Measurements from ENCODE around the gene PJVK. TPM values are rescaled to one million over a fixed set of nuclear protein-coding genes. Genes with fewer than 3 reads are reported as not detected.

Gene PJVK
- total and polyA plus RNA-seq, 2 of the 13 experiments (the other 11 are each of a cell fraction or from before 2014, with no cell fraction given): 1.2 to 2.6 TPM

DNA sequence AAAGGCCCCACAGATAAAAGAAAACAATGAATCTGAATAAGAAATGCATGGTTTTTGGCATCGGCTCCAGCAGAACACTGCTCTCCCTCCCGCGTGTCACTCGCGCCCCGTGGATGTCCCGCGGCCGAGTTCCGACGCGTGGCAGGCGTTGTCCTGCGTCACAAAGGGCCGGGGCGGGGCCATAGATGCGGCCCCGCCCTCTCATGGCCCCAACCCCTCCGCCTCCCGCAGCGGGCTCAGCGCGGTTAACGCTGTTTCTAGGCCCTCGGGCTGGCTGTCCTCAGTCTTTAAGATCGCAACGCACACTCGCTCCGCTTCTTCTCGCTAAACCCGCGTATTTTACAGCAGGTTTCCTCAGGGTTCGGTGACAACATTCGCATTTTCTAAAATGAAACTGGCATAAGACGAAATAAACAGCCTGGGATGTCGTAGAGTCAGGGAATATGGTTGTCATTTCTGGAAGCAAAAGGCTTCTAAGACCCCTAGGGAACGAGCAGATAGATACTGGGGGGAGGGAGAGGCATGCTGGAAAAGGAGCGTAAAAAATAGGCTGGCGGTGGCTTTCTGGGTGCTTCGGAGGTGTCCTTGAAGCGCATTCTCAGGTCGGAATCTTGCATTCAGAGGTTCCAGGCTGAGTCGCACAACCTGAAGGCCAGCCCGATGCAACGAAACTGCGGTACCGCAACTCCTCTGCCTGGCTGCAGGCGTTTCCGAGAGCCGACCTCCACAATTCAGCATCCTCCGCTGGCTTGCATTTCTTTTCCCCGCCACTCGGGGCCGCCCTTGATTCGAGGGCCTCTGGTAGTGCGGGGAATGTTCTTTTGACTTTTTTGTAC lies 27.5 kb downstream of the PJVK start, which contains the start of gene FKBP7 (continued):
- TF ChIP-seq REXO4 (CRISPR knock-in tag; IDR thresholded peaks at IDR 0.05; ENCODE audit: borderline replicate concordance) (no peak), ZNF598 (CRISPR knock-in tag; IDR thresholded peaks at IDR 0.05; ENCODE audit: borderline replicate concordance) (peak; percentile 88; the same call in 1 of the 2 replicates), HNF4G (IDR thresholded peaks at IDR 0.05; ENCODE audit: borderline replicate concordance, low read depth, low read length) (no peak), HNF4G (CRISPR knock-in tag; IDR thresholded peaks at IDR 0.05; ENCODE audit: borderline replicate concordance, low read depth) (no peak), ZNF878 (CRISPR knock-in tag; IDR thresholded peaks at IDR 0.05) (peak; percentile 85), SNAPC2 (CRISPR knock-in tag; IDR thresholded peaks at IDR 0.05) (no peak), TGIF2 (CRISPR knock-in tag; IDR thresholded peaks at IDR 0.05) (no peak; the same call in 1 of the 2 replicates), MEIS2 (CRISPR knock-in tag; IDR thresholded peaks at IDR 0.05) (peak; percentile 78; the same call in 1 of the 2 replicates), TCF7L2 (IDR thresholded peaks at IDR 0.05; ENCODE audit: low read depth, low read length) (no peak)
- TF ChIP-seq, protein P1, sequence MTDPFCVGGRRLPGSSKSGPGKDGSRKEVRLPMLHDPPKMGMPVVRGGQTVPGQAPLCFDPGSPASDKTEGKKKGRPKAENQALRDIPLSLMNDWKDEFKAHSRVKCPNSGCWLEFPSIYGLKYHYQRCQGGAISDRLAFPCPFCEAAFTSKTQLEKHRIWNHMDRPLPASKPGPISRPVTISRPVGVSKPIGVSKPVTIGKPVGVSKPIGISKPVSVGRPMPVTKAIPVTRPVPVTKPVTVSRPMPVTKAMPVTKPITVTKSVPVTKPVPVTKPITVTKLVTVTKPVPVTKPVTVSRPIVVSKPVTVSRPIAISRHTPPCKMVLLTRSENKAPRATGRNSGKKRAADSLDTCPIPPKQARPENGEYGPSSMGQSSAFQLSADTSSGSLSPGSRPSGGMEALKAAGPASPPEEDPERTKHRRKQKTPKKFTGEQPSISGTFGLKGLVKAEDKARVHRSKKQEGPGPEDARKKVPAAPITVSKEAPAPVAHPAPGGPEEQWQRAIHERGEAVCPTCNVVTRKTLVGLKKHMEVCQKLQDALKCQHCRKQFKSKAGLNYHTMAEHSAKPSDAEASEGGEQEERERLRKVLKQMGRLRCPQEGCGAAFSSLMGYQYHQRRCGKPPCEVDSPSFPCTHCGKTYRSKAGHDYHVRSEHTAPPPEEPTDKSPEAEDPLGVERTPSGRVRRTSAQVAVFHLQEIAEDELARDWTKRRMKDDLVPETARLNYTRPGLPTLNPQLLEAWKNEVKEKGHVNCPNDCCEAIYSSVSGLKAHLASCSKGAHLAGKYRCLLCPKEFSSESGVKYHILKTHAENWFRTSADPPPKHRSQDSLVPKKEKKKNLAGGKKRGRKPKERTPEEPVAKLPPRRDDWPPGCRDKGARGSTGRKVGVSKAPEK (CRISPR knock-in tag; IDR thresholded peaks at IDR 0.05; ENCODE audit: borderline replicate concordance): peak; percentile 41; the same call in 1 of the 2 replicates
- TF ChIP-seq, protein P2, sequence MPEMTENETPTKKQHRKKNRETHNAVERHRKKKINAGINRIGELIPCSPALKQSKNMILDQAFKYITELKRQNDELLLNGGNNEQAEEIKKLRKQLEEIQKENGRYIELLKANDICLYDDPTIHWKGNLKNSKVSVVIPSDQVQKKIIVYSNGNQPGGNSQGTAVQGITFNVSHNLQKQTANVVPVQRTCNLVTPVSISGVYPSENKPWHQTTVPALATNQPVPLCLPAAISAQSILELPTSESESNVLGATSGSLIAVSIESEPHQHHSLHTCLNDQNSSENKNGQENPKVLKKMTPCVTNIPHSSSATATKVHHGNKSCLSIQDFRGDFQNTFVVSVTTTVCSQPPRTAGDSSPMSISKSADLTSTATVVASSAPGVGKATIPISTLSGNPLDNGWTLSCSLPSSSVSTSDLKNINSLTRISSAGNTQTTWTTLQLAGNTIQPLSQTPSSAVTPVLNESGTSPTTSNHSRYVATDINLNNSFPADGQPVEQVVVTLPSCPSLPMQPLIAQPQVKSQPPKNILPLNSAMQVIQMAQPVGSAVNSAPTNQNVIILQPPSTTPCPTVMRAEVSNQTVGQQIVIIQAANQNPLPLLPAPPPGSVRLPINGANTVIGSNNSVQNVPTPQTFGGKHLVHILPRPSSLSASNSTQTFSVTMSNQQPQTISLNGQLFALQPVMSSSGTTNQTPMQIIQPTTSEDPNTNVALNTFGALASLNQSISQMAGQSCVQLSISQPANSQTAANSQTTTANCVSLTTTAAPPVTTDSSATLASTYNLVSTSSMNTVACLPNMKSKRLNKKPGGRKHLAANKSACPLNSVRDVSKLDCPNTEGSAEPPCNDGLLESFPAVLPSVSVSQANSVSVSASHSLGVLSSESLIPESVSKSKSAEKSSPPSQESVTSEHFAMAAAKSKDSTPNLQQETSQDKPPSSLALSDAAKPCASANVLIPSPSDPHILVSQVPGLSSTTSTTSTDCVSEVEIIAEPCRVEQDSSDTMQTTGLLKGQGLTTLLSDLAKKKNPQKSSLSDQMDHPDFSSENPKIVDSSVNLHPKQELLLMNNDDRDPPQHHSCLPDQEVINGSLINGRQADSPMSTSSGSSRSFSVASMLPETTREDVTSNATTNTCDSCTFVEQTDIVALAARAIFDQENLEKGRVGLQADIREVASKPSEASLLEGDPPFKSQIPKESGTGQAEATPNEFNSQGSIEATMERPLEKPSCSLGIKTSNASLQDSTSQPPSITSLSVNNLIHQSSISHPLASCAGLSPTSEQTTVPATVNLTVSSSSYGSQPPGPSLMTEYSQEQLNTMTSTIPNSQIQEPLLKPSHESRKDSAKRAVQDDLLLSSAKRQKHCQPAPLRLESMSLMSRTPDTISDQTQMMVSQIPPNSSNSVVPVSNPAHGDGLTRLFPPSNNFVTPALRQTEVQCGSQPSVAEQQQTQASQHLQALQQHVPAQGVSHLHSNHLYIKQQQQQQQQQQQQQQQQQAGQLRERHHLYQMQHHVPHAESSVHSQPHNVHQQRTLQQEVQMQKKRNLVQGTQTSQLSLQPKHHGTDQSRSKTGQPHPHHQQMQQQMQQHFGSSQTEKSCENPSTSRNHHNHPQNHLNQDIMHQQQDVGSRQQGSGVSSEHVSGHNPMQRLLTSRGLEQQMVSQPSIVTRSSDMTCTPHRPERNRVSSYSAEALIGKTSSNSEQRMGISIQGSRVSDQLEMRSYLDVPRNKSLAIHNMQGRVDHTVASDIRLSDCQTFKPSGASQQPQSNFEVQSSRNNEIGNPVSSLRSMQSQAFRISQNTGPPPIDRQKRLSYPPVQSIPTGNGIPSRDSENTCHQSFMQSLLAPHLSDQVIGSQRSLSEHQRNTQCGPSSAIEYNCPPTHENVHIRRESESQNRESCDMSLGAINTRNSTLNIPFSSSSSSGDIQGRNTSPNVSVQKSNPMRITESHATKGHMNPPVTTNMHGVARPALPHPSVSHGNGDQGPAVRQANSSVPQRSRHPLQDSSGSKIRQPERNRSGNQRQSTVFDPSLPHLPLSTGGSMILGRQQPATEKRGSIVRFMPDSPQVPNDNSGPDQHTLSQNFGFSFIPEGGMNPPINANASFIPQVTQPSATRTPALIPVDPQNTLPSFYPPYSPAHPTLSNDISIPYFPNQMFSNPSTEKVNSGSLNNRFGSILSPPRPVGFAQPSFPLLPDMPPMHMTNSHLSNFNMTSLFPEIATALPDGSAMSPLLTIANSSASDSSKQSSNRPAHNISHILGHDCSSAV (CRISPR knock-in tag; IDR thresholded peaks at IDR 0.05; ENCODE audit: borderline replicate concordance): no peak; the same call in 1 of the 2 replicates
- TF ChIP-seq, protein P3, sequence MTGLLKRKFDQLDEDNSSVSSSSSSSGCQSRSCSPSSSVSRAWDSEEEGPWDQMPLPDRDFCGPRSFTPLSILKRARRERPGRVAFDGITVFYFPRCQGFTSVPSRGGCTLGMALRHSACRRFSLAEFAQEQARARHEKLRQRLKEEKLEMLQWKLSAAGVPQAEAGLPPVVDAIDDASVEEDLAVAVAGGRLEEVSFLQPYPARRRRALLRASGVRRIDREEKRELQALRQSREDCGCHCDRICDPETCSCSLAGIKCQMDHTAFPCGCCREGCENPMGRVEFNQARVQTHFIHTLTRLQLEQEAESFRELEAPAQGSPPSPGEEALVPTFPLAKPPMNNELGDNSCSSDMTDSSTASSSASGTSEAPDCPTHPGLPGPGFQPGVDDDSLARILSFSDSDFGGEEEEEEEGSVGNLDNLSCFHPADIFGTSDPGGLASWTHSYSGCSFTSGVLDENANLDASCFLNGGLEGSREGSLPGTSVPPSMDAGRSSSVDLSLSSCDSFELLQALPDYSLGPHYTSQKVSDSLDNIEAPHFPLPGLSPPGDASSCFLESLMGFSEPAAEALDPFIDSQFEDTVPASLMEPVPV (CRISPR knock-in tag; IDR thresholded peaks at IDR 0.05): no peak; the same call in 1 of the 2 replicates
- TF ChIP-seq, protein P4, sequence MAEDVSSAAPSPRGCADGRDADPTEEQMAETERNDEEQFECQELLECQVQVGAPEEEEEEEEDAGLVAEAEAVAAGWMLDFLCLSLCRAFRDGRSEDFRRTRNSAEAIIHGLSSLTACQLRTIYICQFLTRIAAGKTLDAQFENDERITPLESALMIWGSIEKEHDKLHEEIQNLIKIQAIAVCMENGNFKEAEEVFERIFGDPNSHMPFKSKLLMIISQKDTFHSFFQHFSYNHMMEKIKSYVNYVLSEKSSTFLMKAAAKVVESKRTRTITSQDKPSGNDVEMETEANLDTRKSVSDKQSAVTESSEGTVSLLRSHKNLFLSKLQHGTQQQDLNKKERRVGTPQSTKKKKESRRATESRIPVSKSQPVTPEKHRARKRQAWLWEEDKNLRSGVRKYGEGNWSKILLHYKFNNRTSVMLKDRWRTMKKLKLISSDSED (CRISPR knock-in tag; IDR thresholded peaks at IDR 0.05): no peak
